Upper lobe of left lung (tissue), 4 donors: Measurements from ENCODE around the gene GABBR2.

Source experiments
- POLR2A ChIP-seq, 4 donors: fragments of 450-650 bp; IDR thresholded peaks; one replicate each; pipeline ENCODE4 v1.5.1; 2016 to 2017; ENCODE audit warnings: antibody characterized with exemption in 4 of 4, mild to moderate bottlenecking in 2 of 4
- POLR2AphosphoS5 ChIP-seq, 2 donors: sonication (generic); formaldehyde crosslinking; IDR thresholded peaks; one replicate each; pipeline ENCODE4 v1.5.1; 2017; ENCODE audit warnings: antibody characterized with exemption in 2 of 2
- TF ChIP-seq, protein P1 (sequence below), 6 experiments: fragments of 450-650 bp in 4 of 6; fragments of 200-600 bp in 2 of 6; sonication (generic) in 2 of 6; IDR thresholded peaks; one replicate each; pipeline ENCODE4 v1.5.1; 2016 to 2019; ENCODE audit warnings: antibody characterized with exemption in 6 of 6

- TF ChIP-seq, protein P1, sequence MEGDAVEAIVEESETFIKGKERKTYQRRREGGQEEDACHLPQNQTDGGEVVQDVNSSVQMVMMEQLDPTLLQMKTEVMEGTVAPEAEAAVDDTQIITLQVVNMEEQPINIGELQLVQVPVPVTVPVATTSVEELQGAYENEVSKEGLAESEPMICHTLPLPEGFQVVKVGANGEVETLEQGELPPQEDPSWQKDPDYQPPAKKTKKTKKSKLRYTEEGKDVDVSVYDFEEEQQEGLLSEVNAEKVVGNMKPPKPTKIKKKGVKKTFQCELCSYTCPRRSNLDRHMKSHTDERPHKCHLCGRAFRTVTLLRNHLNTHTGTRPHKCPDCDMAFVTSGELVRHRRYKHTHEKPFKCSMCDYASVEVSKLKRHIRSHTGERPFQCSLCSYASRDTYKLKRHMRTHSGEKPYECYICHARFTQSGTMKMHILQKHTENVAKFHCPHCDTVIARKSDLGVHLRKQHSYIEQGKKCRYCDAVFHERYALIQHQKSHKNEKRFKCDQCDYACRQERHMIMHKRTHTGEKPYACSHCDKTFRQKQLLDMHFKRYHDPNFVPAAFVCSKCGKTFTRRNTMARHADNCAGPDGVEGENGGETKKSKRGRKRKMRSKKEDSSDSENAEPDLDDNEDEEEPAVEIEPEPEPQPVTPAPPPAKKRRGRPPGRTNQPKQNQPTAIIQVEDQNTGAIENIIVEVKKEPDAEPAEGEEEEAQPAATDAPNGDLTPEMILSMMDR (IDR thresholded peaks at IDR 0.05): no peak
- no peak for TF ChIP-seq POLR2A (IDR thresholded peaks at IDR 0.05)
- TF ChIP-seq POLR2AphosphoS5 (IDR thresholded peaks at IDR 0.05): no peak
Observed at GRCh38 chr9:98538203-98538602, 170.5 kb downstream of the GABBR2 start.
